ENCODE results near the gene TIAM2.

GRCh38 chr6:155039618-155040017 is 44.5 kb downstream of the TIAM2 start:
- TF ChIP-seq CTCF (IDR thresholded peaks at IDR 0.05; ENCODE audit: borderline replicate concordance, extremely low read depth, low read length, poor library complexity, severe bottlenecking) (no peak), EZH2 (IDR thresholded peaks at IDR 0.05; ENCODE audit: borderline replicate concordance, low read depth, low read length, severe bottlenecking) (no peak)

Data from DND-41 (cell line).